ENCODE results near the gene HSPA4.

The HSPA4 gene

GRCh38 chr5:133145436-133146170 is 93.8 kb downstream of the HSPA4 start:
- TF ChIP-seq CTCF (IDR thresholded peaks at IDR 0.05; ENCODE audit: low read length, missing control alignments): no peak
- DNase-seq (ENCODE audit: low read depth): no peak
- no peak overlapping the region for H3K4me3 ChIP-seq (replicated peaks; ENCODE audit: low read depth, low read length)

GRCh38 chr5:133147411-133147810 is 95.6 kb downstream of the HSPA4 start:
- H3K4me3 ChIP-seq (replicated peaks; ENCODE audit: low read depth, low read length): no peak overlapping the region
- no peak for TF ChIP-seq CTCF (IDR thresholded peaks at IDR 0.05; ENCODE audit: low read length, missing control alignments)
- peak; percentile 38 for DNase-seq (ENCODE audit: low read depth)

GRCh38 chr5:133147815-133148567 is 96.2 kb downstream of the HSPA4 start:
- no peak for TF ChIP-seq CTCF (IDR thresholded peaks at IDR 0.05; ENCODE audit: low read length, missing control alignments)
- peak; percentile 3 for DNase-seq (ENCODE audit: low read depth)

GRCh38 chr5:133149345-133149744 is 97.5 kb downstream of the HSPA4 start:
- no peak for DNase-seq (ENCODE audit: low read depth)
- no peak for TF ChIP-seq CTCF (IDR thresholded peaks at IDR 0.05; ENCODE audit: low read length, missing control alignments)
- H3K4me3 ChIP-seq (replicated peaks; ENCODE audit: low read depth, low read length): no peak overlapping the region

More at GRCh38 chr5:133147815-133148567, 96.2 kb downstream of the HSPA4 start:
- H3K4me3 ChIP-seq (replicated peaks; ENCODE audit: low read depth, low read length): no peak overlapping the region

- DNase-seq (ENCODE audit: low read depth): no peak
- no peak for TF ChIP-seq CTCF (IDR thresholded peaks at IDR 0.05; ENCODE audit: low read length, missing control alignments)
- H3K4me3 ChIP-seq (replicated peaks; ENCODE audit: low read depth, low read length): no peak overlapping the region
These were observed 99.2 kb downstream of the HSPA4 start for GRCh38 chr5:133150909-133151544.

- no peak for DNase-seq (ENCODE audit: low read depth)
- H3K4me3 ChIP-seq (replicated peaks; ENCODE audit: low read depth, low read length): no peak overlapping the region
- TF ChIP-seq CTCF (IDR thresholded peaks at IDR 0.05; ENCODE audit: low read length, missing control alignments): no peak
These were observed 102.7 kb downstream of the HSPA4 start for GRCh38 chr5:133154274-133155075.

Data from fibroblast of pulmonary artery (primary cell).